ENCODE results near the gene TFCP2.

Gene TFCP2

GRCh38 chr12:51191516-51192283 lies 18.8 kb upstream of the TFCP2 start:
- no peak for TF ChIP-seq CTCF (IDR thresholded peaks at IDR 0.05)

GRCh38 chr12:51190820-51191219 lies 17.9 kb upstream of the TFCP2 start:
- TF ChIP-seq CTCF (IDR thresholded peaks at IDR 0.05), result no peak

- no peak for TF ChIP-seq CTCF (IDR thresholded peaks at IDR 0.05)
Measured at GRCh38 chr12:51189790-51190355, 16.9 kb upstream of the TFCP2 start.

GRCh38 chr12:51188359-51189051 lies 15.6 kb upstream of the TFCP2 start:
- no peak for TF ChIP-seq CTCF (IDR thresholded peaks at IDR 0.05)

- no peak for TF ChIP-seq CTCF (IDR thresholded peaks at IDR 0.05)
Measured at GRCh38 chr12:51187370-51187987, 14.5 kb upstream of the TFCP2 start.

GRCh38 chr12:51186465-51187085 lies 13.6 kb upstream of the TFCP2 start:
- TF ChIP-seq CTCF (IDR thresholded peaks at IDR 0.05), result no peak

GRCh38 chr12:51185171-51185717 lies 12.3 kb upstream of the TFCP2 start:
- no peak for TF ChIP-seq CTCF (IDR thresholded peaks at IDR 0.05)

Data from LNCAP (cell line).